Thyroid gland (tissue), 4 donors: Measurements from ENCODE around the gene PCNP.

Source experiments
- POLR2A ChIP-seq, 2 donors: fragments of 450-650 bp; IDR thresholded peaks; one replicate each; pipeline ENCODE4 v1.6.1; 2017; ENCODE audit warnings: antibody characterized with exemption in 2 of 2, mild to moderate bottlenecking in 2 of 2, moderate library complexity in 1 of 2
- TF ChIP-seq, protein P1 (sequence below), 6 experiments: fragments of 200-600 bp in 3 of 6; fragments of 450-650 bp in 3 of 6; sonication (generic) in 3 of 6; IDR thresholded peaks; one replicate each; pipeline ENCODE4 v1.5.1; 2016 to 2019; ENCODE audit warnings: antibody characterized with exemption in 6 of 6, mild to moderate bottlenecking in 2 of 6, inconsistent platforms in 1 of 6, moderate library complexity in 1 of 6

DNA sequence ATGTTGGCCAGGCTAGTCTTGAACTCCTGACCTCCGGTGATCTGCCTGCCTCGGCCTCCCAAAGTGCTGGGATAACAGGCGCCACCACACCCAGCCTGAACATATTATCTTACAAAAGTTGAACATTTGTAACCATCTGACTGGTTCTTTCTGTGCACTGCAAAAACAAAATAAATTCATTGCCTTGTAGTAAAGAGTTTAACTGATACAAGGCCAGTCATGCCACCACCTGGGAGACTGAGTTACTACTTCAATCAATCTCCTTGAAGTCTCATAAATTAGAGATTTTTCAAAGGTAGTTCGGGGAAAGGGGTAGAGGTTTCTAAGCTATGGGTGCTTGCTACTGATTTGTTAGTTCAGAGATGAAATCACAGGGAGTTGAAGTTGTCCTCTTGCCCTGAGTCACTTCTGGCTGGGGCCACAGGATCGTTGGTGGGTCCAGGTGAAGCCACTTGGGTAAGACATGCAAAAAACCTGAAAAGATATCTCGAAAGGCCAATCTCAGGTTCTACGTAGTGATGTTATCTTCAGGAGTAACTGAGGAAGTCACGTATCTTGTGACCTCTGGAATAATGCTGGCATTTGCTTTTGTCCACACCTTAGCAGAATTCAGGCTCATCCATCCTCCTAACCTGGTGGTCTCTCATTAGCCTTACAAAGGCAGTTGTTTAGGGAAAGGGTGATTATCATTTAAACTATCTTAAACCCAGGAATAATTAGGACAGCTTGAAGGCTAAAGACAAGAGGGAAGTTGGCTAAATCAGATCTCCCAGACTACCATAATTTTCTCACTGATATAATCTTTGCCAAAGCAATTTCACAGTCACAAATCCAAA lies 69.2 kb downstream of the PCNP start:
- TF ChIP-seq, protein P1, sequence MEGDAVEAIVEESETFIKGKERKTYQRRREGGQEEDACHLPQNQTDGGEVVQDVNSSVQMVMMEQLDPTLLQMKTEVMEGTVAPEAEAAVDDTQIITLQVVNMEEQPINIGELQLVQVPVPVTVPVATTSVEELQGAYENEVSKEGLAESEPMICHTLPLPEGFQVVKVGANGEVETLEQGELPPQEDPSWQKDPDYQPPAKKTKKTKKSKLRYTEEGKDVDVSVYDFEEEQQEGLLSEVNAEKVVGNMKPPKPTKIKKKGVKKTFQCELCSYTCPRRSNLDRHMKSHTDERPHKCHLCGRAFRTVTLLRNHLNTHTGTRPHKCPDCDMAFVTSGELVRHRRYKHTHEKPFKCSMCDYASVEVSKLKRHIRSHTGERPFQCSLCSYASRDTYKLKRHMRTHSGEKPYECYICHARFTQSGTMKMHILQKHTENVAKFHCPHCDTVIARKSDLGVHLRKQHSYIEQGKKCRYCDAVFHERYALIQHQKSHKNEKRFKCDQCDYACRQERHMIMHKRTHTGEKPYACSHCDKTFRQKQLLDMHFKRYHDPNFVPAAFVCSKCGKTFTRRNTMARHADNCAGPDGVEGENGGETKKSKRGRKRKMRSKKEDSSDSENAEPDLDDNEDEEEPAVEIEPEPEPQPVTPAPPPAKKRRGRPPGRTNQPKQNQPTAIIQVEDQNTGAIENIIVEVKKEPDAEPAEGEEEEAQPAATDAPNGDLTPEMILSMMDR (IDR thresholded peaks at IDR 0.05) = no peak
- no peak for TF ChIP-seq POLR2A (IDR thresholded peaks at IDR 0.05)
